PFSK-1 (cell line): ENCODE measurements around the gene MZB1.

Source experiments
- POLR2AphosphoS5 ChIP-seq: IDR thresholded peaks from 2 replicates; pipeline ENCODE4 v1.6.1; 2012; ENCODE audit warnings: low read depth, mild to moderate bottlenecking, control low read depth, low read length, moderate library complexity
- TAF1 ChIP-seq: IDR thresholded peaks from 2 replicates; pipeline ENCODE4 v1.6.1; 2012; ENCODE audit warnings: low read length, control low read depth, borderline replicate concordance; ENCODE audit not compliant: insufficient read depth

DNA sequence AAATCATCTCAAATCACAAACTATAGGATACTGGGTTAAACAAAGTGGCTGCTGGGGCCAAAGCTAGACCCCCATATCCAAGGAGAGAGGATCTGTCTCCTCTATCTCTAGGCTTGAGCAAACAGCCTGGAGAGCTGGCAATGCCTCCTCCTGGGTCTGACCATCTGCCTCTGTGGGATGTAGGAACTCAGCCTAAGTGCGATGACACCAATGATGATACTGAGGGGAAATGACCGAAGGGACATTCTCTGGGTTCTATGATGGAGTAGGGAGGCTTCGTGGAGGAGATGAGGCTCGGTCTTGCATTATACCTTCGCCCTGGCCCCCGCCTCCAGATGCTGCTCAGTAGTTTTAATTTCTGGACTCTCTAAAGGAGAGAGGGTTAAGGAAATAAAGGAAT is 23.4 kb upstream of the MZB1 start:
- TF ChIP-seq TAF1 (no peak), POLR2AphosphoS5 (no peak)
